K562 (cell line): ENCODE measurements around the gene SETD1B. TPM values are rescaled to one million over a fixed set of nuclear protein-coding genes. Genes with fewer than 3 reads are reported as not detected.

Experiments used
- ATAC-seq: fragments of 200-7000 bp; cut with Tn5 transposase; 3 replicates; pipeline ENCODE4 v1.9.1; 2020; ENCODE audit warnings: moderate library complexity
- BruUV-seq: library from RNA; stranded (reverse); fragments of 400-500 nt; replicated peaks from 2 replicates; lab custom pipeline; 2021; lab: Mats Ljungman, UMichigan
- CTCF ChIA-PET: fragments of 300-600 bp; formaldehyde crosslinking; extraction: SDS; loops from one replicate; lab custom pipeline; 2021; ENCODE audit warnings: low intra/inter-chr PET ratio; lab: Yijun Ruan, JAX
- POLR2A ChIA-PET: fragments of 300-600, 350-650 bp; sonication (Branson Sonifier 250); formaldehyde crosslinking; extraction: SDS; loops from one replicate; lab custom pipeline; 2021; ENCODE audit warnings: antibody characterized with exemption, inconsistent platforms; lab: Yijun Ruan, JAX
- DNase-seq, 4 experiments: peaks; one replicate each; pipeline versions ENCODE4 v3.0.0 to v3.0.0-alpha.2; 2011 to 2018; ENCODE audit warnings: low spot score in 3 of 4, mixed read lengths in 3 of 4; ENCODE audit errors: extremely low read depth in 1 of 4
- FAIRE-seq: peaks from 2 replicates; lab custom pipeline; 2011; peaks lifted over from hg19 to GRCh38; lab: Jason Lieb, UNC
- H2AFZ ChIP-seq: 2 replicates; pipeline ENCODE4 v1.6.0; 2011; ENCODE audit warnings: low read depth, low read length, control low read depth, inconsistent platforms
- H3K27ac ChIP-seq: fragments of 200-600 bp; 3 replicates; pipeline ENCODE4 v1.8.0; 2011; ENCODE audit warnings: low read depth, mild to moderate bottlenecking, control low read depth, inconsistent platforms, low read length, moderate library complexity, mixed read lengths; ENCODE audit errors: extremely low read depth
- H3K27me3 ChIP-seq, 2 experiments: fragments of 300-600 bp in 1 of 2; 2 replicates in 1 of 2; 3 replicates in 1 of 2; pipeline versions ENCODE4 v1.6.0 to v1.8.0; 2011; ENCODE audit warnings: inconsistent platforms in 2 of 2, low read length in 2 of 2, mild to moderate bottlenecking in 1 of 2, mixed read lengths in 1 of 2, moderate library complexity in 1 of 2; ENCODE audit not compliant: control insufficient read depth in 2 of 2, insufficient read depth in 2 of 2
- H3K36me3 ChIP-seq: fragments of 300-600 bp; 3 replicates; pipeline ENCODE4 v1.8.0; 2011; ENCODE audit warnings: mild to moderate bottlenecking, low read length, inconsistent platforms; ENCODE audit not compliant: control insufficient read depth, insufficient read depth
- H3K4me1 ChIP-seq, 2 experiments: fragments of 200-600 bp in 1 of 2; replicated peaks in 1 of 2; 2 replicates in 1 of 2; 3 replicates in 1 of 2; pipeline versions ENCODE4 v1.5.1 to v1.8.0; 2011; ENCODE audit warnings: inconsistent platforms in 2 of 2, low read length in 2 of 2, mild to moderate bottlenecking in 1 of 2, mixed read lengths in 1 of 2, moderate library complexity in 1 of 2; ENCODE audit not compliant: control insufficient read depth in 2 of 2, insufficient read depth in 2 of 2
- H3K4me2 ChIP-seq: 2 replicates; pipeline ENCODE4 v1.6.1; 2011; ENCODE audit warnings: low read length, control low read depth, inconsistent platforms, mixed read lengths; ENCODE audit not compliant: insufficient read depth
- H3K4me3 ChIP-seq: fragments of 200-600 bp; sonication (generic), shearing (Covaris generic); 2 replicates; pipeline ENCODE4 v1.5.1; 2016; ENCODE audit warnings: control low read depth, inconsistent platforms
- H3K79me2 ChIP-seq: fragments of 200-600 bp; 3 replicates; pipeline ENCODE4 v1.8.0; 2011; ENCODE audit warnings: low read length, inconsistent platforms; ENCODE audit not compliant: control insufficient read depth, insufficient read depth
- H3K9ac ChIP-seq, 2 experiments: 2 replicates each; pipeline versions ENCODE4 v1.6.0 to v1.6.1; 2011; ENCODE audit warnings: low read depth in 2 of 2, low read length in 2 of 2, control low read depth in 1 of 2, inconsistent platforms in 1 of 2, mild to moderate bottlenecking in 1 of 2, mixed read lengths in 1 of 2; ENCODE audit not compliant: insufficient read depth in 1 of 2
- H3K9me1 ChIP-seq: one replicate; pipeline ENCODE4 v1.6.0; 2011; ENCODE audit warnings: inconsistent platforms, mild to moderate bottlenecking, low read length, moderate library complexity; ENCODE audit not compliant: control insufficient read depth, insufficient read depth
- H3K9me3 ChIP-seq: replicated peaks from 2 replicates; pipeline ENCODE4 v1.5.1; 2011; ENCODE audit warnings: low read depth, low read length, inconsistent platforms; ENCODE audit not compliant: control insufficient read depth, insufficient read depth
- H4K20me1 ChIP-seq: replicated peaks from 2 replicates; pipeline ENCODE4 v1.6.1; 2011; ENCODE audit warnings: low read length, inconsistent platforms, mixed read lengths; ENCODE audit not compliant: control insufficient read depth, insufficient read depth
- ARID1B ChIP-seq: fragments of 450-650 bp; IDR thresholded peaks from 2 replicates; pipeline ENCODE4 v1.6.1; 2016; ENCODE audit warnings: antibody characterized with exemption, mild to moderate bottlenecking, inconsistent platforms
- CBFA2T3 ChIP-seq: fragments of 450-650 bp; IDR thresholded peaks from 2 replicates; pipeline ENCODE4 v1.6.1; 2017
- CREM ChIP-seq: IDR thresholded peaks from 2 replicates; pipeline ENCODE4 v1.6.1; 2014; ENCODE audit warnings: antibody characterized with exemption, low read depth
- CXXC5 ChIP-seq: fragments of 250-450 bp; sonication (Bioruptor Pico); IDR thresholded peaks from 2 replicates; pipeline ENCODE4 v1.8.0; 2022; ENCODE audit warnings: inconsistent platforms, mild to moderate bottlenecking, moderate library complexity
- DPF2 ChIP-seq: fragments of 450-650 bp; IDR thresholded peaks from 2 replicates; pipeline ENCODE4 v1.6.1; 2016
- HDAC1 ChIP-seq, 2 experiments: fragments of 450-650 bp; IDR thresholded peaks; 2 replicates each; pipeline ENCODE4 v1.6.1; 2016 to 2017; ENCODE audit warnings: inconsistent platforms in 1 of 2, mild to moderate bottlenecking in 1 of 2, moderate library complexity in 1 of 2
- HSF4 ChIP-seq: fragments of 250-450 bp; sonication (Bioruptor Pico); IDR thresholded peaks from 2 replicates; pipeline ENCODE4 v2.1.2; 2022; ENCODE audit warnings: mild to moderate bottlenecking, moderate library complexity, borderline replicate concordance
- LEF1 ChIP-seq: fragments of 450-650 bp; IDR thresholded peaks from 2 replicates; pipeline ENCODE4 v1.6.1; 2016; ENCODE audit warnings: mild to moderate bottlenecking
- MAFF ChIP-seq: IDR thresholded peaks from 2 replicates; pipeline ENCODE4 v1.6.1; 2012; ENCODE audit warnings: low read length, improper control_type of control experiment
- MTA2 ChIP-seq: fragments of 450-650 bp; IDR thresholded peaks from 2 replicates; pipeline ENCODE4 v1.6.1; 2016; ENCODE audit warnings: low read depth
- NONO ChIP-seq, 2 experiments: fragments of 200-400 bp in 1 of 2; fragments of 450-650 bp in 1 of 2; formaldehyde crosslinking in 1 of 2; IDR thresholded peaks; 2 replicates each; pipeline ENCODE4 v1.6.1; 2017; ENCODE audit warnings: low read depth in 2 of 2, mild to moderate bottlenecking in 2 of 2, moderate library complexity in 2 of 2, low read length in 1 of 2
- SIN3B ChIP-seq: fragments of 450-650 bp; IDR thresholded peaks from 2 replicates; pipeline ENCODE4 v1.6.1; 2017; ENCODE audit warnings: low read depth, mild to moderate bottlenecking, moderate library complexity
- SMARCA5 ChIP-seq: fragments of 450-650 bp; IDR thresholded peaks from 2 replicates; pipeline ENCODE4 v1.6.1; 2016
- SMARCC2 ChIP-seq: fragments of 450-650 bp; IDR thresholded peaks from 2 replicates; pipeline ENCODE4 v1.6.1; 2017; ENCODE audit warnings: antibody characterized with exemption, moderate library complexity, mild to moderate bottlenecking, low read depth
- SRSF1 ChIP-seq: fragments of 200-400 bp; formaldehyde crosslinking; IDR thresholded peaks from 2 replicates; pipeline ENCODE4 v1.6.1; 2017; ENCODE audit warnings: mild to moderate bottlenecking, low read depth, low read length, moderate library complexity
- TAL1 ChIP-seq: fragments of 450-650 bp; IDR thresholded peaks from 2 replicates; pipeline ENCODE4 v1.6.1; 2016; ENCODE audit warnings: mild to moderate bottlenecking
- TBP ChIP-seq: optimal IDR thresholded peaks from 2 replicates; pipeline ENCODE3; 2011; ENCODE audit warnings: low read depth, low read length, improper control_type of control experiment
- TCF3 ChIP-seq: sonication (generic); formaldehyde crosslinking; IDR thresholded peaks from 2 replicates; pipeline ENCODE4 v1.4.0; 2020; ENCODE audit warnings: mild to moderate bottlenecking, missing genetic modification reagents
- TEAD4 ChIP-seq, 2 experiments: sonication (generic) in 1 of 2; formaldehyde crosslinking in 1 of 2; IDR thresholded peaks; 2 replicates each; pipeline versions ENCODE4 v1.6.1 to v1.8.0; 2012 to 2022; ENCODE audit warnings: borderline replicate concordance in 1 of 2, inconsistent platforms in 1 of 2, low read length in 1 of 2, mild to moderate bottlenecking in 1 of 2, missing genetic modification reagents in 1 of 2
- ZFP36 ChIP-seq: fragments of 150-350 bp; IDR thresholded peaks from 2 replicates; pipeline ENCODE4 v1.6.1; 2018; ENCODE audit warnings: low read length, low read depth; ENCODE audit not compliant: partially characterized antibody
- ZFX ChIP-seq: sonication (generic); formaldehyde crosslinking; IDR thresholded peaks from 2 replicates; pipeline ENCODE4 v1.8.0; 2022; ENCODE audit warnings: mild to moderate bottlenecking, missing genetic modification reagents, moderate library complexity
- ZNF224 ChIP-seq: sonication (generic); formaldehyde crosslinking; IDR thresholded peaks from 2 replicates; pipeline ENCODE4 v1.8.0; 2022; ENCODE audit warnings: mild to moderate bottlenecking, missing genetic modification reagents
- ZNF274 ChIP-seq: IDR thresholded peaks from 2 replicates; pipeline ENCODE4 v1.6.1; 2011; ENCODE audit warnings: low read depth, mild to moderate bottlenecking, low read length, moderate library complexity, borderline replicate concordance
- ZNF436 ChIP-seq: fragments of 250-450, 450-650 bp; sonication (Bioruptor Pico); formaldehyde crosslinking; IDR thresholded peaks from 2 replicates; pipeline ENCODE4 v1.7.0; 2020; ENCODE audit warnings: mild to moderate bottlenecking
- ZNF586 ChIP-seq: fragments of 450-650 bp; formaldehyde crosslinking; conservative IDR thresholded peaks from 2 replicates; pipeline ENCODE4 v1.4.0; 2020; ENCODE audit warnings: mild to moderate bottlenecking, moderate library complexity
- ZNF75A ChIP-seq: fragments of 450-650 bp; formaldehyde crosslinking; IDR thresholded peaks from 2 replicates; pipeline ENCODE4 v1.4.0; 2020; ENCODE audit warnings: mild to moderate bottlenecking
- WGBS: fragments of 100-300 bp; shearing (Covaris generic); methylation state at CpG from one replicate; pipeline ENCODE4 v1.1.6; 2016; ENCODE audit warnings: low coverage, mixed read lengths; ENCODE audit not compliant: insufficient coverage; ENCODE audit errors: missing lambda C conversion rate; 5-methylcytosine and 5-hydroxymethylcytosine counted together
- in situ Hi-C: fragments of 300-500 bp; cut with MboI; formaldehyde crosslinking; loops from 4 replicates; pipeline ENCODE4 v1.15.0; 2018; ENCODE audit warnings: inconsistent platforms, mixed read lengths
- intact Hi-C: fragments of 100-400 bp; cut with micrococcal nuclease; formaldehyde crosslinking; loops from 2 replicates; pipeline ENCODE4 v1.14.2; 2022
- polyA plus RNA-seq, 8 experiments: library from polyadenylated mRNA; depleted of rRNA in 4 of 8; stranded (reverse) in 5 of 8; unstranded in 3 of 8; fragments of >200 nt; fragmentation: Nextera tagmentation in 2 of 8; fragmentation: Illumina TruSeq in 1 of 8; extraction: Ambion mirVana in 2 of 8; extraction: Trizol in 1 of 8; gene quantifications; 2 replicates each; pipeline versions ENCODE4 v1.2.1 to v1.2.3, GENCODE V29; 2011 to 2014; ENCODE audit warnings: inconsistent platforms in 1 of 8, missing spikeins in 1 of 8
- total RNA-seq, 7 experiments: library from RNA; depleted of rRNA in 6 of 7; stranded (reverse); fragments of >200 nt in 6 of 7; fragmentation: Illumina TruSeq in 2 of 7; extraction: Trizol in 2 of 7; gene quantifications; 2 replicates each; pipeline versions ENCODE4 v1.2.1 to v1.2.3, GENCODE V29; 2011 to 2021; ENCODE audit warnings: low replicate concordance in 1 of 7

SETD1B gene
- total and polyA plus RNA-seq, 9 of the 15 experiments (the other 6 are each of a cell fraction or from before 2014, with no cell fraction given): 0.48 to 26.6 (median 2.3) TPM

GRCh38 chr12:121843236-121843982 lies 39.6 kb downstream of the SETD1B start:
- Histone ChIP-seq H3K9ac (peak overlapping the region in 1 of 2 experiments; percentile 86; a peak in 2 of 4 replicates), H2AFZ (peak overlapping the region; percentile 72), H3K4me3 (no peak overlapping the region), H3K9me1 (no peaks in the 10 kb centered on the region), H3K4me2 (peak overlapping the region; percentile 45; the same call in 1 of the 2 replicates), H3K79me2 (peaks cover 3% of the 10 kb centered on the region; the same call in 2 of the 3 replicates), H3K9me3 (no peaks in the 10 kb centered on the region), H3K27ac (peak overlapping the region; percentile 38; the same call in 1 of the 3 replicates), H4K20me1 (no peaks in the 10 kb centered on the region), H3K27me3 (no peaks in the 10 kb centered on the region), H3K4me1 (peaks cover 18 to 28% of the 10 kb centered on the region in 2 experiments), H3K36me3 (no peaks in the 10 kb centered on the region)
- FAIRE-seq: peak; percentile 91
- DNase-seq: peak; percentile 45 to 69 (median 48)
- intact Hi-C loops (no loop called here), in situ Hi-C loops (loop anchor here (25.0 kb wide), 1 partner anchor 1544 kb away; the partner anchor contains the start of gene KMT5A)
- 21% methylated on average over 13 of the region's 13 CpGs for WGBS
- ATAC-seq: peak; percentile 9; the same call in 2 of the 3 replicates
- CTCF ChIA-PET: no interaction called here
- BruUV-seq: no TSS peak
- POLR2A ChIA-PET: interaction anchor here (0.6 to 1.3 kb wide), 7 partner anchors 15 to 255 kb away, joined by 3 to 5 read pairs (median 4); partner anchors contain the start of gene PSMD9
- TF ChIP-seq SRSF1: no peak
- no peak for TF ChIP-seq NONO (IDR thresholded peaks at IDR 0.05; ENCODE audit: low read depth in 2 of 2, low read length in 1 of 2)
- TF ChIP-seq TEAD4 (IDR thresholded peaks at IDR 0.05; ENCODE audit: low read length): 0 out of 2 replicates have a peak, but pooled peaks have one; percentile 6
- no peak for TF ChIP-seq TEAD4 (CRISPR knock-in tag; IDR thresholded peaks at IDR 0.05; ENCODE audit: borderline replicate concordance)
- TF ChIP-seq SIN3B: no peak
- TF ChIP-seq ZFX (CRISPR knock-in tag): peak; percentile 50; the same call in 1 of the 2 replicates
- TF ChIP-seq DPF2: 0 out of 2 replicates have a peak, but pooled peaks have one; percentile 41
- TF ChIP-seq MAFF: no peak
- 0 out of 2 replicates have a peak, but pooled peaks have one; percentile 19 for TF ChIP-seq MTA2
- TF ChIP-seq TBP: no peak
- peak; percentile 72 for TF ChIP-seq CBFA2T3
- TF ChIP-seq SMARCC2: no peak
- 0 out of 2 replicates have a peak, but pooled peaks have one; percentile 8 for TF ChIP-seq CREM
- TF ChIP-seq ARID1B: peak; percentile 65
- TF ChIP-seq CXXC5 (CRISPR knock-in tag): peak; percentile 77
- TF ChIP-seq ZNF436: peak; percentile 84
- TF ChIP-seq ZNF224 (CRISPR knock-in tag): no peak
- no peak for TF ChIP-seq HSF4 (CRISPR knock-in tag)
- TF ChIP-seq LEF1: no peak
- no peak for TF ChIP-seq ZNF274
- TF ChIP-seq ZFP36: peak; percentile 98
- peak; percentile 35 for TF ChIP-seq TAL1
- no peak for TF ChIP-seq ZNF586 (CRISPR knock-in tag)
- TF ChIP-seq ZNF75A (CRISPR knock-in tag): no peak
- peak; percentile 48; the same call in 1 of the 2 replicates for TF ChIP-seq TCF3 (CRISPR knock-in tag)
- peak; percentile 95 for TF ChIP-seq SMARCA5
- TF ChIP-seq HDAC1 (IDR thresholded peaks at IDR 0.05): peak in 1 of 2 experiments; percentile 9; a peak in 1 of 4 replicates
